Measurements from ENCODE around the gene FCHSD2. TPM values are rescaled to one million over a fixed set of nuclear protein-coding genes. Genes with fewer than 3 reads are reported as not detected.

FCHSD2 gene
- total and polyA plus RNA-seq, 2 of the 13 experiments (the other 11 are each of a cell fraction or from before 2014, with no cell fraction given) = 20.5 to 24.8 TPM

GRCh38 chr11:73012121-73012863 lies 129.8 kb downstream of the FCHSD2 start:
- Histone ChIP-seq H4K20me1 (ENCODE audit: insufficient read depth, low read length) (peaks cover 6% of the 10 kb centered on the region; the same call in 1 of the 2 replicates), H3K4me1 (ENCODE audit: insufficient read depth, low read length) (no peaks in the 10 kb centered on the region), H3K27ac (ENCODE audit: extremely low read length, insufficient read depth, low read length) (no peak overlapping the region), H2AFZ (ENCODE audit: low read length) (no peak overlapping the region), H3K4me3 (replicated peaks in 1 of 3; ENCODE audit: insufficient read depth in 1 of 3, low read depth in 2 of 3, low read length in 3 of 3) (no peak overlapping the region), H3K27me3 (ENCODE audit: control insufficient read depth in 1 of 2, insufficient read depth in 2 of 2, low read length in 2 of 2) (no peaks in the 10 kb centered on the region), H3K79me2 (ENCODE audit: insufficient read depth, low read length) (peaks cover 4% of the 10 kb centered on the region), H3K9ac (ENCODE audit: insufficient read depth, low read depth, low read length) (no peak overlapping the region), H3K36me3 (replicated peaks in 1 of 2; ENCODE audit: control insufficient read depth in 1 of 2, insufficient read depth in 2 of 2, low read length in 2 of 2) (peaks cover 9 to 39% of the 10 kb centered on the region in 2 experiments; a peak in 4 of 5 replicates), H3K4me2 (ENCODE audit: low read depth, low read length) (no peak overlapping the region), H3K9me3 (ENCODE audit: low read length) (peaks cover 13% of the 10 kb centered on the region; the same call in 1 of the 2 replicates)
- DNase-seq (ENCODE audit: low spot score) (no peak), FAIRE-seq (no peak), ATAC-seq (no peak)
- 98% methylated on average over 2 of the region's 2 CpGs for WGBS (ENCODE audit: low lambda C conversion rate)
- intact Hi-C loops (cut with micrococcal nuclease; ENCODE audit: unreplicated experiment) (no loop called here), in situ Hi-C loops (cut with HindIII; ENCODE audit: extremely low pct_ligation_motif_present, low pct_unique_long_range_greater_than_20kb) (no loop called here)
- ChIA-PET CTCF (ENCODE audit: low intra/inter-chr PET ratio, low total read pairs) (no interaction called here), POLR2A (no interaction called here)
- BruUV-seq (replicated peaks) = no TSS peak
- TF ChIP-seq ZNF383 (CRISPR knock-in tag; IDR thresholded peaks at IDR 0.05; ENCODE audit: borderline replicate concordance) (no peak), ZKSCAN1 (IDR thresholded peaks at IDR 0.05; ENCODE audit: low read length) (no peak), DNMT3B (CRISPR knock-in tag; conservative IDR thresholded peaks at IDR 0.05) (no peak)

- ChIA-PET CTCF (ENCODE audit: low intra/inter-chr PET ratio, low total read pairs) (no interaction called here), POLR2A (no interaction called here)
- H3K4me2 ChIP-seq (ENCODE audit: low read depth, low read length) = no peak overlapping the region
- peaks cover 2% of the 10 kb centered on the region for H3K79me2 ChIP-seq (ENCODE audit: insufficient read depth, low read length)
- ATAC-seq = no peak; the same call in 2 of the 3 replicates
- no peak overlapping the region for H3K27ac ChIP-seq (ENCODE audit: extremely low read length, insufficient read depth, low read length)
- no peak for DNase-seq (ENCODE audit: low spot score)
- no peak for FAIRE-seq
- H3K4me3 ChIP-seq (replicated peaks in 1 of 3; ENCODE audit: insufficient read depth in 1 of 3, low read depth in 2 of 3, low read length in 3 of 3) = no peak overlapping the region
- intact Hi-C loops (cut with micrococcal nuclease; ENCODE audit: unreplicated experiment) = no loop called here
- TF ChIP-seq PPARG (CRISPR knock-in tag; conservative IDR thresholded peaks at IDR 0.05) = no peak
- TF ChIP-seq EED (CRISPR knock-in tag; IDR thresholded peaks at IDR 0.05) = 0 out of 2 replicates have a peak, but pooled peaks have one; percentile 53
- TF ChIP-seq ZNF121 (CRISPR knock-in tag; IDR thresholded peaks at IDR 0.05) = no peak
- no peak for TF ChIP-seq POGK (CRISPR knock-in tag; conservative IDR thresholded peaks at IDR 0.05)
- peak; percentile 19 for TF ChIP-seq RBM22 (optimal IDR thresholded peaks at IDR 0.05; ENCODE audit: low read length)
- H3K27me3 ChIP-seq (ENCODE audit: control insufficient read depth in 1 of 2, insufficient read depth in 2 of 2, low read length in 2 of 2) = no peaks in the 10 kb centered on the region
- no peaks in the 10 kb centered on the region for H3K4me1 ChIP-seq (ENCODE audit: insufficient read depth, low read length)
- no peak overlapping the region for H3K9ac ChIP-seq (ENCODE audit: insufficient read depth, low read depth, low read length)
- peaks cover 13% of the 10 kb centered on the region; the same call in 1 of the 2 replicates for H3K9me3 ChIP-seq (ENCODE audit: low read length)
- no TSS peak for BruUV-seq (replicated peaks)
- no peak overlapping the region for H2AFZ ChIP-seq (ENCODE audit: low read length)
- peaks cover 10 to 39% of the 10 kb centered on the region in 2 experiments; a peak in 4 of 5 replicates for H3K36me3 ChIP-seq (replicated peaks in 1 of 2; ENCODE audit: control insufficient read depth in 1 of 2, insufficient read depth in 2 of 2, low read length in 2 of 2)
- 94% methylated on average over 2 of the region's 2 CpGs for WGBS (ENCODE audit: low lambda C conversion rate)
- in situ Hi-C loops (cut with HindIII; ENCODE audit: extremely low pct_ligation_motif_present, low pct_unique_long_range_greater_than_20kb) = no loop called here
- peaks cover 6% of the 10 kb centered on the region; the same call in 1 of the 2 replicates for H4K20me1 ChIP-seq (ENCODE audit: insufficient read depth, low read length)
These were observed 130.8 kb downstream of the FCHSD2 start for GRCh38 chr11:73011126-73011817.
